Measurements from ENCODE around the gene SERPINA12.

- TF ChIP-seq, protein P1, sequence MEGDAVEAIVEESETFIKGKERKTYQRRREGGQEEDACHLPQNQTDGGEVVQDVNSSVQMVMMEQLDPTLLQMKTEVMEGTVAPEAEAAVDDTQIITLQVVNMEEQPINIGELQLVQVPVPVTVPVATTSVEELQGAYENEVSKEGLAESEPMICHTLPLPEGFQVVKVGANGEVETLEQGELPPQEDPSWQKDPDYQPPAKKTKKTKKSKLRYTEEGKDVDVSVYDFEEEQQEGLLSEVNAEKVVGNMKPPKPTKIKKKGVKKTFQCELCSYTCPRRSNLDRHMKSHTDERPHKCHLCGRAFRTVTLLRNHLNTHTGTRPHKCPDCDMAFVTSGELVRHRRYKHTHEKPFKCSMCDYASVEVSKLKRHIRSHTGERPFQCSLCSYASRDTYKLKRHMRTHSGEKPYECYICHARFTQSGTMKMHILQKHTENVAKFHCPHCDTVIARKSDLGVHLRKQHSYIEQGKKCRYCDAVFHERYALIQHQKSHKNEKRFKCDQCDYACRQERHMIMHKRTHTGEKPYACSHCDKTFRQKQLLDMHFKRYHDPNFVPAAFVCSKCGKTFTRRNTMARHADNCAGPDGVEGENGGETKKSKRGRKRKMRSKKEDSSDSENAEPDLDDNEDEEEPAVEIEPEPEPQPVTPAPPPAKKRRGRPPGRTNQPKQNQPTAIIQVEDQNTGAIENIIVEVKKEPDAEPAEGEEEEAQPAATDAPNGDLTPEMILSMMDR (IDR thresholded peaks at IDR 0.05; ENCODE audit: insufficient read depth, low read length): no peak
- TF ChIP-seq GABPA (IDR thresholded peaks at IDR 0.05; ENCODE audit: low read depth): no peak
- no peak for TF ChIP-seq POLR2AphosphoS5 (IDR thresholded peaks at IDR 0.05; ENCODE audit: low read depth)
- TF ChIP-seq, protein P2, sequence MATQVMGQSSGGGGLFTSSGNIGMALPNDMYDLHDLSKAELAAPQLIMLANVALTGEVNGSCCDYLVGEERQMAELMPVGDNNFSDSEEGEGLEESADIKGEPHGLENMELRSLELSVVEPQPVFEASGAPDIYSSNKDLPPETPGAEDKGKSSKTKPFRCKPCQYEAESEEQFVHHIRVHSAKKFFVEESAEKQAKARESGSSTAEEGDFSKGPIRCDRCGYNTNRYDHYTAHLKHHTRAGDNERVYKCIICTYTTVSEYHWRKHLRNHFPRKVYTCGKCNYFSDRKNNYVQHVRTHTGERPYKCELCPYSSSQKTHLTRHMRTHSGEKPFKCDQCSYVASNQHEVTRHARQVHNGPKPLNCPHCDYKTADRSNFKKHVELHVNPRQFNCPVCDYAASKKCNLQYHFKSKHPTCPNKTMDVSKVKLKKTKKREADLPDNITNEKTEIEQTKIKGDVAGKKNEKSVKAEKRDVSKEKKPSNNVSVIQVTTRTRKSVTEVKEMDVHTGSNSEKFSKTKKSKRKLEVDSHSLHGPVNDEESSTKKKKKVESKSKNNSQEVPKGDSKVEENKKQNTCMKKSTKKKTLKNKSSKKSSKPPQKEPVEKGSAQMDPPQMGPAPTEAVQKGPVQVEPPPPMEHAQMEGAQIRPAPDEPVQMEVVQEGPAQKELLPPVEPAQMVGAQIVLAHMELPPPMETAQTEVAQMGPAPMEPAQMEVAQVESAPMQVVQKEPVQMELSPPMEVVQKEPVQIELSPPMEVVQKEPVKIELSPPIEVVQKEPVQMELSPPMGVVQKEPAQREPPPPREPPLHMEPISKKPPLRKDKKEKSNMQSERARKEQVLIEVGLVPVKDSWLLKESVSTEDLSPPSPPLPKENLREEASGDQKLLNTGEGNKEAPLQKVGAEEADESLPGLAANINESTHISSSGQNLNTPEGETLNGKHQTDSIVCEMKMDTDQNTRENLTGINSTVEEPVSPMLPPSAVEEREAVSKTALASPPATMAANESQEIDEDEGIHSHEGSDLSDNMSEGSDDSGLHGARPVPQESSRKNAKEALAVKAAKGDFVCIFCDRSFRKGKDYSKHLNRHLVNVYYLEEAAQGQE (IDR thresholded peaks at IDR 0.05; ENCODE audit: insufficient replicate concordance, low read depth): no peak
- no peak for TF ChIP-seq SPI1 (IDR thresholded peaks at IDR 0.05; ENCODE audit: borderline replicate concordance, low read depth)
Observed at GRCh38 chr14:94499673-94500072, 9.6 kb downstream of the SERPINA12 start.

Measured in HL-60 (cell line).